Measurements from ENCODE around the gene FBXL7. TPM values are rescaled to one million over a fixed set of nuclear protein-coding genes. Genes with fewer than 3 reads are reported as not detected.

FBXL7 gene
- total RNA-seq, 4 donors from 2014 or later: 5.7 to 47.4 (median 6.3) TPM

DNA sequence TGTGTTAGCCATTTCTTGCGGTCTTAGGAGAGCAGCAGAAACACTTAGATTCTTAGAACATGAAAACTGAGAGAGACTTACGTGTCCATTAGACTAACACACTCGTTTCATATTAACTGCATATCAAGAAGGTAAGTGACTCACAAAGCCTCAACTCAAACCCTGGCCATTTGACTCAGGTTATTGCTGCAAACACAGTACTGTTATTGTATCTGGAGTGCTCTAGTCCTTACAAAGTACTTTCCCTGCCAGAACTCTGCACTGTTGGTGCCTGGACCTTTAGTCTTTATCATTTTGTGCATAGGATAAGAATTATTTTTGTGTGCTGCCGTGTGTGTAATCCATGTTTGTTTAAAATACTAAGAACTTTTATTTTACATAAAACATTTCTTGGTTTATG lies 155.7 kb downstream of the FBXL7 start:
- H3K27ac ChIP-seq: no peak overlapping the region
- H3K4me1 ChIP-seq: no peaks in the 10 kb centered on the region
- WGBS, 2 donors (ENCODE audit: low coverage in 1 of 2): 59 to 76% methylated on average over 4 of the region's 4 CpGs
- H3K9me3 ChIP-seq: no peaks in the 10 kb centered on the region
- intact Hi-C loops (cut with DNase I; ENCODE audit: low total_unique reads) (no loop called here), in situ Hi-C loops (cut with MboI; ENCODE audit: low pct_ligation_motif_present in 1 of 4, low pct_unique_long_range_greater_than_20kb in 1 of 4, low sequenced_read_pairs in 3 of 4) (no loop called here)
- DNase-seq: no peak
- no peak overlapping the region for H3K4me3 ChIP-seq
- no peaks in the 10 kb centered on the region for H3K36me3 ChIP-seq
- no peaks in the 10 kb centered on the region for H3K27me3 ChIP-seq
- TF ChIP-seq CTCF (IDR thresholded peaks at IDR 0.05) (no peak), EP300 (IDR thresholded peaks at IDR 0.05; ENCODE audit: low read depth) (no peak), POLR2A (IDR thresholded peaks at IDR 0.05) (no peak), POLR2AphosphoS5 (IDR thresholded peaks at IDR 0.05) (no peak)

- Histone ChIP-seq H3K36me3 (no peaks in the 10 kb centered on the region), H3K4me1 (no peaks in the 10 kb centered on the region), H3K9me3 (no peaks in the 10 kb centered on the region), H3K27me3 (no peaks in the 10 kb centered on the region), H3K4me3 (no peak overlapping the region), H3K27ac (no peak overlapping the region)
- DNase-seq: no peak
- intact Hi-C loops (cut with DNase I; ENCODE audit: low total_unique reads): no loop called here
- TF ChIP-seq POLR2A (IDR thresholded peaks at IDR 0.05) (no peak), POLR2AphosphoS5 (IDR thresholded peaks at IDR 0.05) (no peak), CTCF (IDR thresholded peaks at IDR 0.05) (no peak), EP300 (IDR thresholded peaks at IDR 0.05; ENCODE audit: low read depth) (no peak)
- in situ Hi-C loops (cut with MboI; ENCODE audit: low pct_ligation_motif_present in 1 of 4, low pct_unique_long_range_greater_than_20kb in 1 of 4, low sequenced_read_pairs in 3 of 4): no loop called here
Measured at GRCh38 chr5:15664961-15665360, 165.0 kb downstream of the FBXL7 start.

GRCh38 chr5:15669826-15670225 lies 169.8 kb downstream of the FBXL7 start:
- intact Hi-C loops (cut with DNase I; ENCODE audit: low total_unique reads): no loop called here
- TF ChIP-seq POLR2AphosphoS5 (IDR thresholded peaks at IDR 0.05): no peak
- TF ChIP-seq POLR2A (IDR thresholded peaks at IDR 0.05): no peak
- no peak for TF ChIP-seq CTCF (IDR thresholded peaks at IDR 0.05)
- TF ChIP-seq EP300 (IDR thresholded peaks at IDR 0.05; ENCODE audit: low read depth): no peak
- 89 to 94% methylated on average over 2 of the region's 2 CpGs for whole genome bisulfite sequencing, 2 donors (ENCODE audit: low coverage in 1 of 2)
- Histone ChIP-seq H3K9me3 (no peaks in the 10 kb centered on the region), H3K4me1 (no peaks in the 10 kb centered on the region), H3K4me3 (no peak overlapping the region), H3K36me3 (no peaks in the 10 kb centered on the region), H3K27me3 (no peaks in the 10 kb centered on the region), H3K27ac (no peak overlapping the region)
- no peak for DNase-seq
- in situ Hi-C loops (cut with MboI; ENCODE audit: low pct_ligation_motif_present in 1 of 4, low pct_unique_long_range_greater_than_20kb in 1 of 4, low sequenced_read_pairs in 3 of 4): no loop called here

GRCh38 chr5:15674716-15675115 lies 174.7 kb downstream of the FBXL7 start:
- Histone ChIP-seq H3K36me3 (no peaks in the 10 kb centered on the region), H3K9me3 (no peaks in the 10 kb centered on the region), H3K27me3 (no peaks in the 10 kb centered on the region), H3K27ac (no peak overlapping the region), H3K4me1 (no peaks in the 10 kb centered on the region), H3K4me3 (no peak overlapping the region)
- TF ChIP-seq CTCF (IDR thresholded peaks at IDR 0.05) (no peak), POLR2A (IDR thresholded peaks at IDR 0.05) (no peak), POLR2AphosphoS5 (IDR thresholded peaks at IDR 0.05) (no peak), EP300 (IDR thresholded peaks at IDR 0.05; ENCODE audit: low read depth) (no peak)
- DNase-seq: no peak
- intact Hi-C loops (cut with DNase I; ENCODE audit: low total_unique reads) (no loop called here), in situ Hi-C loops (cut with MboI; ENCODE audit: low pct_ligation_motif_present in 1 of 4, low pct_unique_long_range_greater_than_20kb in 1 of 4, low sequenced_read_pairs in 3 of 4) (no loop called here)
- 67 to 100% methylated on average over 1 to 2 of the region's 2 CpGs for WGBS, 2 donors (ENCODE audit: low coverage in 1 of 2)

Measured in transverse colon (tissue), 4 donors.